Ecto neural progenitor cell (in vitro differentiated cells): Measurements from ENCODE around the gene STMN1.

Experiments used
- DNase-seq: peaks from one replicate; pipeline ENCODE4 v3.0.0-alpha.2; 2018; ENCODE audit warnings: low spot score

Gene STMN1

GRCh38 chr1:25891606-25892005, 14.6 kb downstream of the STMN1 start:
- no peak for DNase-seq

DNA sequence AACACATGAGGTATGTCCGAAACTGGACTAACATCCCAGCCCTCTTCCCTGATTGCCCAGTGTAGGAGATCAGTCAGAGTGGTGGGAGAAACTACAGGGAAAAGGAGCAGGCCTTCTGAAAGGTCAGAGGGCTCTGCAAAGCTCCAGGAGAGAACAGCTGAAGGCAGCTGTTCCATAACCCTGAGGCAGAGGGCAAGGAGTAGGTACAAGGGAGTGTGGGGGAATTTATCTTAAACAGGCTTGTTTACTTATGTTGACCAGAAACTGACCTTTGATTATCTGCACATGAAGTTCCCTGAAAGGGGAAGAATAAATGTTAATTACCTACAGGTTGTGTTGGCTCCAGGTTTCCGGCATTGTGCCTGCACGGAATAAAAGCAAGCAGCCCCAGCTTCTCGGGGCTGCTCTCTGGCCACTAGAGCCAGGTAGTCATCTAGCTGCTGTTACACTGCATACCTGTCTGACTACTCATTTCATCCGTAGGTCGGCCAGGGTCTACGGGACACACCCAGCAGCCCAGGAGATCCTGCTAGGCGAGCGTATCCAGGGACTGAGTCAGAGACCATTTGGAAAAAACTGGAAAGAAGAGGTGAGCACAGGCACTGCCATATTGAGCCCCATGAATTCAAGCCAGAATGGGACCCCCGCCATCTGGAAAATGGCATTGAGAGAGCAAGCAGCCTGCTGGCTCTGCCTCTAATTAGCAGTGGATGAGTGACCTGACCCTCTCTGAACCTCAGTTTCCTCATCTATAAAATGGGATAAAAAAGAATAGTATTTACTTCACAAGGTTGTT, 15.8 kb downstream of the STMN1 start:
- DNase-seq = no peak

DNA sequence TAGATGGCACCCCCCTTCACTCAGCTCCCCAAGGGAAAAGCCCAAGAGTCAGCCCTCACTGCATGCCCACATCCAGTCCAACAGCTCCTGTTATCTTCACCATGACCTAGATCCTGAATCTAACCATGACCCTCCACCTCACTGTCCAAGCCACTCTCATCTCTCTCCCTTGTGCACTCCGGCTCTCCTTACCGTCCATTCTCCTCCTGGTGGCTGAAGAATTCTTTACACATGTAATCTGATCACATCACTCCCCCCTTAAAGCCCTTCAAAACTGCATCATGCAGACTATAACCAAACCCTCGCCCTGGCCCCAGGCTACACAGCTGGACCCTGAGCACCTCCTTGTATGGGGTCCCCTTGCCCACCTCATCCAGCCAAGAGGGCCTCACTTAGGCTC, 16.7 kb downstream of the STMN1 start:
- DNase-seq = no peak

DNA sequence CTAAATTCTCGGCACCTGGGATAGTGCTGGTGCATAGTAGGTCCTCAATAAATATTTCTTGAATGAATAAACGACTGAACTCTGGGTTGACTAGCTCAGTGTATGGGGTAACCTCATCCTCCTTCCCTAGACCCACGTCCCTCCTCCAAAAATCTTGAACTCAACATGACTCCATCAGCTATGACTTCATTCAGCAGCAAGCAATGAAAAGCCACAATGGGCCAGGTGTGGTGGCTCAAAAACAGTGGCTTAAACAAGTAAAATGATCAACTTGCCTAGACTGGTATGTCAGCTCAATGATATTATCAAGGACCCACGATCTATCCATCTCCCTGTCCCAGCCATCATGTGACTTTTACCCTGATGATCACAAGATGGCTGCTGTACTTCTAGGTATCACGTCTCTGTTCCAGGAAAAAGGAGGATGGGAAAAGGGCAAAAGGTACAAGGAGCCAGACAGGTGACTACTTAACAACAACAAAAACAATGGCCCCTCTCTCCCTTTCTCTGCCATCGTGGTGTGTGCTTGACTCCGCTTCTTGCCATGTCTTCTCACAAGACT, 17.7 kb downstream of the STMN1 start:
- DNase-seq = no peak

DNA sequence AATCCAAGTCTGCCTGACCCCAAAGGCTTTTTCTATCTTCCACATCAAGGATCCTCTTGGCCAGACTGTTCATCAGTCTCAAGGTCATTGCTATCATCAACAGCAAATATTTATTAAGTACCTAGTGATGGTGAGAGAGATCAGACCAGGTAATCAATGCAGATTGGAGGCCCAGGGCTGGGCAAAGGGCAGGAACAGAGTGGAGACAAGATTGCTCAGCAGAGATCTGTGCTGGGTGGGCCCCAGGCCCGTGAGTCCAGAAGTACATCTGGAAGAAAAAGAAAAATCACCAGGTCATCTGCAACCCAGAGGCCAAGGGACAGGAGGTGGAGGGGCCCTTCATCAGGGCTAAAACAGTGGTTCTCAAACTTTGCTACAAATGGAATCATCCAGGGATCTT, 20.6 kb downstream of the STMN1 start:
- DNase-seq = no peak

- DNase-seq = no peak
These were observed 25.0 kb downstream of the STMN1 start for GRCh38 chr1:25881266-25881665.

DNA sequence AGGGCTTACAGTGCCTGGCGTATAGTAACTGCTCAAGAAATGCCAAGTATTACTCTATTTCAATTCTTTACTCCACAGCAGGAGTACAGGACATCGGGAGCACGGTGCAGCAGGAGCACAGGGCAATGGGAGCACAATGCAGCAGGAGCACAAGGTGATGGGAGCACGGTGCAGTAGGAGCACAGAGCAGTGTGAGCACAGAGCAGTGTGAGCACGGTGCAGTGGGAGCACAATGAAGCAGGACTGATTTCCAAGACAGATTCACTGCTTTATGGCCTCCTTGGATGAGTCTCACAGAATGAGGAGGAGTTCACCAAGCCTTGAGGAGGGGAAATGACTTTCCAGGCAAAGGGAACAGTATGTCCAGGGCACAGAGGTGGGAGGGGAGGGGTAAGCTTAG, 25.7 kb downstream of the STMN1 start:
- no peak for DNase-seq

DNA sequence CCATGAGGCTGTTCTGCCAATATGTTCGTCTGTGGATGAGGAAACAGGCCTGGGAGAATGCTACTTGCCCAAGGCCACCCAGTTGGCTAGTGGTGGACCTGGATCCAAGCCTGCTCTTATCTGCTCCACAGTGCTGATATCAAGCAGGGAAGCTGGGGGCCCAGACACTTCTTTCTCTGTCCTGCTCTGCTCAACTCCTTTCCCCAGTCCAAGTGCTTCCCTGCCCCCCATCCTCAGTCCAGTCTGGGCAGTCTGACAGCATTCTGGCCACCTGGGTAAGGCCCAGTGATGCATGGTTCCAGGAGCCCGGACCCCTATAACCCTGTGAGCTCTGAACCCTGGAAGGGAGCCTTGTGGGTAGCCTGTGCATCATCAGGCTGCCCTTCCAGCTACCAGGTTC, 26.5 kb downstream of the STMN1 start:
- peak; percentile 44 for DNase-seq

- no peak for DNase-seq
These were observed 27.5 kb downstream of the STMN1 start for GRCh38 chr1:25878690-25879089.

- DNase-seq = no peak
These were observed 29.1 kb downstream of the STMN1 start for GRCh38 chr1:25877155-25877554.

GRCh38 chr1:25876693-25877077, 29.5 kb downstream of the STMN1 start:
- no peak for DNase-seq

DNA sequence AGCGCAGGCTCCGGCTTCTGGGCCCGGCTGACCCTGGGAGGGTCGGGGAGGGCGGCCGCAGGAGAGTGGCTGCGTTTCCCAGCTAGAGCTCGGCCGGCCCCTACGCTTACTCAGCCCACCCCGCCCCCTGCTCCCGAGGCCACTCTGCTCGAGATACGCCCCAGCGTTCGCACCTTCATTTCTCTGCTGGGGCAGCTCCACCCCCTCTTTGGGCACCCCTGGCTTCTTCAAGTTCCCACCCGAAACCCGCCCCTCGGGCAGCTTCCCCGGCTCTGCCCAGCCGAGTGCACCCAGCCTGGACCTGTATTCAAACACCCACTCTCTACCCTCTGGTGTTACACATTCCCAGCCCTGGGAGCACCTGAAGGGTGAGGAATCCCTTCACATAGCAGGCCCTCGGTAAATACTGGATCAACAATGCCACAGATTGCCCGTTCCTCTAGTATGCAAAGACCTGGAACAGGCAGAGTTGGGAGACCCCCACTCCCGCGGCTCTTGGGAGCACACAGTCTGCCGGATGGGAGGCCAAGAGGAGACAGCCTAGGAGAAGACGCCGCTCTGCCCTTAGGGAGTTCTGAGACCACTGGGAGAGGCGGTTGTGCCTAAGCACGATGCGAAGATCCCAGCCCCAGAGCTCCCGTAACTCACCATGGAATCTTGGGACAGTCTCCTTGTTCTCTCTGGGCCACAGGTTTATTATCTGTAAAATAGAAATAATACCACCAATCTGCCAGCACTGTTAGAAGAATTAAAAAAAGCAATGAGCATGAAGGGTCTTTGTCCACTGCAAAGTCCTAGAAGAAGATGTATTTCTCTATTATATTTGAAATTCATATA, 30.1 kb downstream of the STMN1 start:
- peak; percentile 80 for DNase-seq

DNA sequence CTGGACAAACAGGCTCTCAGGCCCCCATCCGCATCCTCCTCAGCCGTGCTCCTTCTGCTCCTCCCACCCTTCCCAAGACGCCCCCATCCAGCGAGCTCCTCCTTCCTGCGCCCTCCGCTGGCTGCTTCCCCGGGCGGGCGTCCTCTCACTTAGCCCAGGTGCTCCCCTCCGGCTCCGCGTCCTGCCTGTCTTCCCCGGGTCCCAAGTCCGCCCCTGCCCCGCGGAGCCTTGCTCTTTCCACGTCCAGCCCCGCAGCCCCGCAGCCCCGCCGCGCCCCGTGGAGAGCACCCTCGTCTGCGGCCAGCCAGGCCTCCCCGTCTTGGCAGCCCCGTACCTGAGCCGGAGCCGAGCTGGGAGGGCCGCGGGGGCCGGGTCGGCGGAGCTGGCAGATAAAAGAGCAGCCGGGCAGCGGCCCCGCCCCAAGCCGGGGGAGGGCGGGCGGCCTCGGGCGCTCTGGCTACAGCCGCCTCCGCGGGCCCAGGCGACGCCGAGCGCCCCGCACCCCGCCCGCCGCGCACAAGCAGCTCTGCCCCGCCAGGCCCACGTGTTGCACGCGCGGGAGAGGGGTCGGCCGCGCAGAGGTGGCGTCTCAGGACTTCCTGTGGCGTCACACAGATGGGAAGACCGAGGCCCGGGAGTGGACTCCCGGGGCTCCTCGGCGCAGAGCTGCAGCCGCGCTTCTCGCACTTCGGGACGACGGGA, 30.9 kb downstream of the STMN1 start, which contains the start of gene PAQR7:
Gene PAQR7, minus strand, starts transcription at position 555 of the 702 bp plus-strand sequence. CDS start 11,869 bp downstream, outside the sequence.
- peak; percentile 85 for DNase-seq

DNA sequence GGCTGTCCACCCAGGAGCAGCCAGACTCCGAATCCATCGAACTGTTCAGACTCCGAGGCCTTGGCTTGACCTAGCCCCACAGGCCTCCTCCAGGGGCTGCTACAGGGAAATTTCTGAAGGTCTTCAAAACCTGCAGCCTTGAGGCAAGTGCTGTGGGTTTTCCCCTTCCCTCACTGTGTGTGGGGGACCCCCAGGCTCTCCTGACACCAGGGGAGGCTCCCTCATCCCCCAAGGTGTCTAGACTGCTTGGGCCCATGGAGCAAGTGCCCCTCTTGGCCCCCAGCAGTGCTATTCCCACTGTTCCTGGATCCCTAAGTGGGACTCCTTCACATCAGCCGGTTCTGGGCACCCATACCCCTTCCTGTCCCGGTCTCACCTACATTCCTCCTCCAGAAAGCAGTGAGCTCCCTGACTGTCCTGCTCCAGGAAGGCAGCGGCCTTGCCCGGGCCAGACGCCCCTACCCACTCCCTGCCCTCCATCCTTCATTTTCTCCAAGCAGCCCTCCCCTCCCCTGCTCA, 31.5 kb downstream of the STMN1 start:
- no peak for DNase-seq

DNA sequence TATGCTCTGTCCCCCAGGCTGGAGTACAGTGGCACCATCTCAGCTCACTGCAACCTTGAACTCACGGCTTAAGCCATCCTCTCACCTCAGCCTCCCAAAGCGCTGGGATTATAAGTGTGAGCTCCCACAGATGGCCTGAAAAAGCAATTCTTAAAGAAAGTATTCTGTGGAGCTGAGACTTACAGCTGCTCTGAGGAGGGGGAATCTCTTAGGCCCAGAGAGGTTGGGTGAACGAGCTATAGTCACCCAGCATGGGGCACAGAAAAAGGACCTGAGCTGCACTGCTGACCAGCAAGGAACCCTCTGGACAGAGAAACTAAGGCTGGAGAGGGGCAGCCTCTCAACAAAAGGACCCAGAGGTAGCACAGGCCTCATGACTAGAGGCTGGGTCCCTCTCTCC, 32.0 kb downstream of the STMN1 start:
- DNase-seq = no peak

- no peak for DNase-seq
These were observed 33.1 kb downstream of the STMN1 start for GRCh38 chr1:25873120-25873519.

DNA sequence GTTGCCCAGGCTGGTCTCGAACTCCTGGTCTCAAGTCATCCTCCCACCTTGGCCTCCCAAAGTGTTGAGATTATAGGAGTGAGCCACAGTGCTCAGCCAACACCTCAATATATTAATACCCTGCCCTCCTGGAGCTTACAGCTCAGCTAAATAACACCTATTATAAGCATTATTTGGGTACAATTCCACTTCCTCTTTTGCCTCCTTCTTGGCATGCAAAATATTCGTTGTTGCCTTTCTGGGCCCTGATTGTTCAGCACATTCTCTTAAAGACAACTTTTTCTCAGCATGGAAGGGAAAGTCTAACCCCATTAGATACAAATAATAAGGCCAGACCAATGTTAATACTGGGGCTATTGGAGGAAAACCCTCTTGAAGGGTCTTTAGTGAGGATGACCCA, 33.5 kb downstream of the STMN1 start:
- no peak for DNase-seq

DNA sequence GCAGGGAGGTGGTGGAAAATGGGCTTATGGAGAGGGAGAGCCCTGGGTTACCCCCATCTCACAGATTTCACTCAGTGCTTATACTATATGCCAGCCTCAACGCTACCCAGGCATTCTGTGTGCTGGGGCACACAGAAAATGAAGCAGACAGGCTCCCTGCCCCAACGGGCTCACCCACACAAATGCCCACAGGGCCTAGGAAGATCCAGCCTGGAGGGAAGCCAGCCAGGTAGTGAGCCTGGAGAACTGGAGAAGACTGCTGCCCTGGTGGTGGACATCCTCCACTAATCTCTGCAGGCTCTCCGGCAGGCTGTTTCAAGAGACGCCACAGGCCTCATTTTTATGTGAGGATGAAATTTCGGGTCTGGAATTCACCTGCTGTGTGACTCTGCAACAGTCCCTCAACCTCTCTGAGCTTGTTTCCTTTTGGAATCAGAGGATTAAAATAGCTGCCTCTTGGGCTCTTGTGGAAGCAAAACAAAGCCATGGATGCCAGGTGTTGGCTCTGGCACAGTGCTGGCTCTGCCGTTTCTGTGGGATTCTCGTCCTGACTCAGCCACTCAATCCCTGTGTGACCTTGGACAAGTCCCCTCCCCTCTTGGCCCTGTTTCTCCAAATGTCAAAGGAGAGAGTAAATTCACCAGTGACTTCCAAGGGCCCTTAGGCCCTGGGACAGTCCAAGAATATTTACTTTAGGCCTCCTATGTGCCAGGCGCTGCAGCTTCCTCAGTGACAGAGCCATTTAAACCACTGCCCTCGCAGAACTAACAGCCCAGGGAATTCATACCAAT, 34.3 kb downstream of the STMN1 start:
- no peak for DNase-seq

DNA sequence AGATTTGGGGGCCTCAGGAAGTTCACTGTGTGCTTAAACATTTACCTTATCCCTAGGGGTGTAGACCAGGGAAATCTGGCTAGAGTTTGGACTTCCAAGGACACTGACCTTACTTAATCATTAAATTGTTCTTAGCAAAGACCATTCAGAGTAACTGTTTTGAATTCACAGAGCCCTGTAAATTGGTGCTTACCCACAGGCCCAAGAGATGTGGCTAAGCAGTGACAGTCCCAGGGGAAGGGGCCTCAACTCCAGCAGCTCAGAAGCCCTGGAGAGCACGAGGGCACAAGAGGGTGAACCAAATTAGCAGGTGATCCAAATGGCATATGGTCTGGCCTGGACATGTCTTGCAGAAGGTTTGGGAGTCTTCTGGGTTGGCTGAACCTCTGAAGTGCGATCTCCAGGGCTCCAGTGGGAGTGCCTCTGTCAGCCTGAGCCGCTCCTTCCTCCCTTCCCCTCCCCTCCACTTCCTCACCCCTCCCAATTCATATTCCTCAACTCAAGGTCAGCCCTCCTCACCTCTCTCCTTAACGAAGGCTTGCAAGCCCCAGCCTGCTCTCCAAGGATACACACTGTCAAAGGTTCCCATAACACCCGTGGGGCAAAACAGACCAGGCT, 35.0 kb downstream of the STMN1 start:
- DNase-seq = no peak

DNA sequence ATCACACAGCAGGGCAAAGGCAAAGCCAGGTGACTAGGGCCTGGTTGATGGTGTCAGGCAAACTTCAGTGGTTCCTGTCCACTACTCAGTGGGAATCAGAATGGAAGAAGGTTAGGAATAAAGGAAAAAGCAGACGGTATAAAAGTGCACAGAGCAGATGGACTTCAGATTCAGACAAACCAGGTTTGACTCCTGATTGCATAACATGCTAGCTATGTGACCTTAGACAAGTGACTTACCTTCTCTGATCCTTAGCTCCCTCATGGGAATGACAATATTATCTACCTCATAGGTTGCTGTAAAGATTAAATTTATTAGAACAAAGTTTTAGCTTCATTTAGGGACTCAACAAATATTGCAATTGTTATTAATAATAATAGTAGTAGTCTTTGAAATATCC, 35.6 kb downstream of the STMN1 start:
- DNase-seq = no peak
